IPS-18c (cell line): ENCODE measurements around the gene PUM2.
"Not testable (repeated sequence)": the region's sequence is repeated elsewhere in the genome, so short reads cannot be mapped to it uniquely, and the experiment has no call there.

Experiments used
- H3K4me3 ChIP-seq: 2 replicates; pipeline ENCODE4 v1.7.0; 2013; ENCODE audit warnings: low read depth, mild to moderate bottlenecking, low read length, moderate library complexity; ENCODE audit not compliant: insufficient read depth
- H3K9me3 ChIP-seq: one replicate; pipeline ENCODE4 v1.6.1; 2013; ENCODE audit warnings: mild to moderate bottlenecking, low read length, moderate library complexity; ENCODE audit not compliant: control insufficient read depth, insufficient read depth

Gene PUM2

DNA sequence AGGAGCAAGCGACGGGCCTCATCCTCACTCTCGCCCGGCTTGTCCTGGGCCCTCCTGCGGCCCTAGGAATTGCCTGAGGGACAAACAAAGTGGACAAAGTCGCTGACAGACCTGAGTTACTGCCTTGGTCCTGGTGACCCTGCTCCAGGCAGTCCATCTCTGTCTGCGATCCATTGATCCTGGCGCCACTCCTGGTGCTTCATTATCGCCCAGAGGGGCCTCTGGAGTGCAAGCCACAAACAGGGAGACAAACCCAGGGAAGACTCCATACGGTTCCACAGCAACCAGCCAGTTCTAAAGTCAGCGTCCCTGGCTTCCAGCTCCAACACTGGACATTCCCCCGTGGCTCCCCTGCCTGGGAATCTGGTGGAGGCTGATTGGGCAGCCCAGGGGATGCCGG lies 24.3 kb upstream of the PUM2 start:
- not testable (repeated sequence) for H3K4me3 ChIP-seq, H3K9me3 ChIP-seq

DNA sequence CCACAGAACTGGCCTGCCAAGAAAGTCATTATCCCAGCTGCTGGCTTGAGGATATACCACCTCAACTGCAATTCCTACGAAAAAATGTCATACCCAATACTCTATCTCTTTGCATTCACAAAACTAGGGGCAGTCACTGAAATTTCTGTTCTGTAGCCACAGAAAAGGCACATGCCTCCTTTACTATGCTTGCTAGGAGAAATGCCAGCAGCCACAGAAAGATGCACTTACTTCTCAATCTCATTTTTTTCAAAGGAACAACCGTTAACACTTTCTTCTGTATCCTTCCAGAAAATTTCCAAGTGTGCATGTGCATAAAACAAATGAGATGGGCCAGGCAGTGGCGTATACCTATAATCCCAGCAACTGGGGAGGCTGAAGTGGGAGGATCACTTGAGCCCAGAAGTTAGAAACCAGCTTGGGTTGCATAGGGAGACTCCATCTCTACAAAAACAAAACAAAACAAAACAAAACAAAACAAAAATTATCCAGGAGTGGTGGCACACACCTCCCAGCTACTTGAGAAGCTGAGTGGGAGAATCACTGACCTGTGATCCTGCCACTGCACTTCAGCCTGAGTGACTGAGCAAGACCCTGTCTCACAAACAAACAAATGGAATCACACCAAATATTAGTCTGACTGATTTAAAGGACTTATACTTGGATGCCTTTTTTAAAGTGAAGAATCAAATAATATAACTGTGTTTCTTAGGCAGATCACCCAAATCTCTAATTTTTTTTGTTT lies 22.4 kb upstream of the PUM2 start:
- H3K4me3 ChIP-seq: no peak overlapping the region
- no peaks in the 10 kb centered on the region for H3K9me3 ChIP-seq

GRCh38 chr2:20371323-20372025 lies 20.8 kb upstream of the PUM2 start:
- H3K9me3 ChIP-seq: peaks cover 2% of the 10 kb centered on the region
- H3K4me3 ChIP-seq: no peak overlapping the region

DNA sequence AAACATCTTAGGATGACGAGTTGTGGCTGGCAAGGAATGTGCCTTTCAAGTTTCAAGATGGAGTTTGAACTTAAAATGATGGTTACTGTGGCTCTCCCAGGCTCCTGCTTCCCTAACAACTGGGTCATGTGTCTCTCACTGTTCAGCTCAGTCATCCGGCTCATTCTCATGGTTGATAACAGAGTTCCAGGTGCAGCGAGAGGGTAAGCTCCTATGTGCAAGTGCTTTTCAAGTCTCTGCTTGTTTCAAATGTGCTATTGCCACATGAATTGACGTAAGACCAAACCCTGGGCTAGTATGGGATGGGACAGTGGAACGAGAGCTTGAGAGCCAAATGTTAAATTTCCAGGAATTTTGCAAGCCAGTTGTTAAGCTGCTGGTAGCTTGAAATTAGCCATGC lies 19.5 kb upstream of the PUM2 start:
- Histone ChIP-seq H3K9me3 (peaks cover 2% of the 10 kb centered on the region), H3K4me3 (no peak overlapping the region)

DNA sequence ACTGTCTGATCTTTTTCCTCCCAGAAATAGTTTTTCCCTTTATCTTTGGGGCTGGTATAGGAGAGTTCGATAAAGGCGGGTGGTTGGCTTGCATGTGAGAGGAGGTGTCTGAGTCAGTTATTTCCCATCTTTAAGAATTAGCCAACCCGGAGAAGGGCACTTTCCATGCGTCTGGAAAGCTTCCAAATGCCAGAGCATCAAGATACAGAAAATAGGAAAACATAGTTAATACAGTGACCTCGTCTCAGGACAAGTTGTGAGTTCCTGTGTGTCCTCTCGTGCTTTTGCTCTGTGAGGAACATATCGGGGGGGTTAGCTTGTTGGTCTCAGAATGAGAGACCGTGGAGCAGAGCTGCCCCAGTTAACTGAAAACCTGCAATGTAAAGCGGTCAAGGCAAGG lies 18.7 kb upstream of the PUM2 start:
- H3K4me3 ChIP-seq: no peak overlapping the region
- peaks cover 2% of the 10 kb centered on the region for H3K9me3 ChIP-seq

- peaks cover 2% of the 10 kb centered on the region for H3K9me3 ChIP-seq
- no peak overlapping the region for H3K4me3 ChIP-seq
Measured at GRCh38 chr2:20368706-20369105, 18.1 kb upstream of the PUM2 start.

GRCh38 chr2:20367929-20368328 lies 17.3 kb upstream of the PUM2 start:
- H3K4me3 ChIP-seq, H3K9me3 ChIP-seq: not testable (repeated sequence)

- Histone ChIP-seq H3K4me3 (no peak overlapping the region), H3K9me3 (peaks cover 2% of the 10 kb centered on the region)
Measured at GRCh38 chr2:20366672-20367116, 16.1 kb upstream of the PUM2 start.

DNA sequence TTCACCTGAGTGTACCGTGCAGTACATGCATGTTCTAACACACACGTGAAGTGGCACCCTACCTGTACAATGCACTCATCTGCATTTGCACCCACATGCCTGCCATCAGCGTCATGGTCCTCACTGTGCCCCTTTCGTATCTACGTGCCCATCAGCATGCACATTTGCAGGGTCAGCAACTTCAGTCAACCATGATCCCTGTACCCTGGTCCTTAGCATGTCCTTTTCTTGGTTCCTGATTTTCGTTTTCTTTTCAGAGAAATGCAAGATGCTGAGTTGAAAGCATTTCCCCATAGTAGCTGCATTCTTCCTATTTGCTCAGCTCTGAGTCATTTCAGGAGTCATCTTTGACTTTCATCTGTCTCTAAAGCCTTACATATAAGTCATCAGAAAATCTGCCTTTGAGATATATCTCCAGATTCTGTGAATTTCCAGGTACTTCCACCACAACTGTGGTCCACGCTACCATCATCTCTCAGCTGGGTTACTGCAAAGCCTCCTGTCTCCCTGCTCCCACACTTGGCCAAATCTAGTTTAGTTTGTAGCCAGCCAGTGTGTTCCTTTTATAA lies 14.7 kb upstream of the PUM2 start:
- H3K9me3 ChIP-seq: peaks cover 2% of the 10 kb centered on the region
- H3K4me3 ChIP-seq: no peak overlapping the region

DNA sequence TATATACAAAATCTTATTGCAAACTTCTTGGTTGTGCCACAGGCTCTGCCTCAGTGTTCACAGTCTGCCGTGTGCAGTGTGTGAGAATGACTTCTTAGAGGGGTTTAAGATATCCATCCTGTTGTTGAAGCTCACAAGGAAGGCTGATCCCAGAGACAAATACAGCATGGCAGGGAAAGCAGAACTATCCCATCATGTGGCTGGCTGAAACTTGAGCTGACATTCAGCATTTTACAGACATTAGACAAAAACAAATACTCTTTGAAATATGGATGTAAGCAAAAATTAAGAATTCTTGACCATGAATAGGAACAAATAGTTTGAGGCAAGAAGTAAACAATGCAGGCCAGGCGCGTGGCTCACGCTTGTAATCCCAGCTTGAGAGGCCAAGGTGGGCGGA lies 12.9 kb upstream of the PUM2 start:
- Histone ChIP-seq H3K9me3 (peaks cover 2% of the 10 kb centered on the region), H3K4me3 (no peak overlapping the region)

- no peak overlapping the region for H3K4me3 ChIP-seq
- peaks cover 2% of the 10 kb centered on the region for H3K9me3 ChIP-seq
Measured at GRCh38 chr2:20362701-20363435, 12.2 kb upstream of the PUM2 start.

- H3K4me3 ChIP-seq: no peak overlapping the region
- H3K9me3 ChIP-seq: no peaks in the 10 kb centered on the region
Measured at GRCh38 chr2:20361893-20362292, 11.2 kb upstream of the PUM2 start.

- Histone ChIP-seq H3K4me3 (no peak overlapping the region), H3K9me3 (no peaks in the 10 kb centered on the region)
Measured at GRCh38 chr2:20359096-20359495, 8.5 kb upstream of the PUM2 start.

- no peaks in the 10 kb centered on the region for H3K9me3 ChIP-seq
- H3K4me3 ChIP-seq: no peak overlapping the region
Measured at GRCh38 chr2:20357638-20358389, 7.2 kb upstream of the PUM2 start.

- Histone ChIP-seq H3K9me3 (no peaks in the 10 kb centered on the region), H3K4me3 (no peak overlapping the region)
Measured at GRCh38 chr2:20356042-20356441, 5.4 kb upstream of the PUM2 start.

GRCh38 chr2:20355131-20355530 lies 4.5 kb upstream of the PUM2 start:
- Histone ChIP-seq H3K4me3 (no peak overlapping the region), H3K9me3 (no peaks in the 10 kb centered on the region)
